ENCODE measurements around the gene GNAT3. TPM values are rescaled to one million over a fixed set of nuclear protein-coding genes. Genes with fewer than 3 reads are reported as not detected.

GNAT3 gene
- total and polyA plus RNA-seq, 4 donors: 1.3 TPM; not detected in 3

- DNase-seq (no peak), ATAC-seq (ENCODE audit: low FRiP score) (no peak)
- Histone ChIP-seq H3K27ac (ENCODE audit: low read depth in 1 of 2, low read length in 2 of 2) (no peak overlapping the region), H3K27me3 (ENCODE audit: control insufficient read depth in 1 of 2, insufficient read depth in 2 of 2, low read length in 1 of 2) (no peaks in the 10 kb centered on the region), H3K36me3 (ENCODE audit: control insufficient read depth in 1 of 2, insufficient read depth in 2 of 2, low read length in 1 of 2) (no peaks in the 10 kb centered on the region), H3K4me3 (ENCODE audit: low read length in 2 of 2) (no peak overlapping the region), H3K4me1 (ENCODE audit: control insufficient read depth in 1 of 2, insufficient read depth in 2 of 2, low read length in 2 of 2) (no peaks in the 10 kb centered on the region), H3K9me3 (ENCODE audit: control insufficient read depth, low read length) (no peaks in the 10 kb centered on the region)
- intact Hi-C loops (cut with DNase I): no loop called here
- 67 to 71% methylated on average over 4 of the region's 4 CpGs for WGBS, 2 donors
These were observed 5.5 kb upstream of the GNAT3 start for GRCh38 chr7:80517282-80517747.

- intact Hi-C loops (cut with DNase I): no loop called here
- no peak overlapping the region for H3K27ac ChIP-seq (ENCODE audit: low read depth in 1 of 2, low read length in 2 of 2)
- ATAC-seq (ENCODE audit: low FRiP score) (no peak), DNase-seq (no peak)
- no peaks in the 10 kb centered on the region for H3K9me3 ChIP-seq (ENCODE audit: control insufficient read depth, low read length)
- H3K4me1 ChIP-seq (ENCODE audit: control insufficient read depth in 1 of 2, insufficient read depth in 2 of 2, low read length in 2 of 2): no peaks in the 10 kb centered on the region
- no peak overlapping the region for H3K4me3 ChIP-seq (ENCODE audit: low read length in 2 of 2)
- H3K36me3 ChIP-seq (ENCODE audit: control insufficient read depth in 1 of 2, insufficient read depth in 2 of 2, low read length in 1 of 2): no peaks in the 10 kb centered on the region
- no peaks in the 10 kb centered on the region for H3K27me3 ChIP-seq (ENCODE audit: control insufficient read depth in 1 of 2, insufficient read depth in 2 of 2, low read length in 1 of 2)
These were observed 3.4 kb upstream of the GNAT3 start for GRCh38 chr7:80515298-80515697.

- Histone ChIP-seq H3K4me3 (ENCODE audit: low read length in 2 of 2) (no peak overlapping the region), H3K27ac (ENCODE audit: low read depth in 1 of 2, low read length in 2 of 2) (no peak overlapping the region), H3K36me3 (ENCODE audit: control insufficient read depth in 1 of 2, insufficient read depth in 2 of 2, low read length in 1 of 2) (no peaks in the 10 kb centered on the region), H3K4me1 (ENCODE audit: control insufficient read depth in 1 of 2, insufficient read depth in 2 of 2, low read length in 2 of 2) (no peaks in the 10 kb centered on the region), H3K9me3 (ENCODE audit: control insufficient read depth, low read length) (no peaks in the 10 kb centered on the region), H3K27me3 (ENCODE audit: control insufficient read depth in 1 of 2, insufficient read depth in 2 of 2, low read length in 1 of 2) (no peaks in the 10 kb centered on the region)
- ATAC-seq (ENCODE audit: low FRiP score) (no peak), DNase-seq (no peak)
- WGBS, 2 donors: 61 to 72% methylated on average over 3 of the region's 3 CpGs
- intact Hi-C loops (cut with DNase I): no loop called here
These were observed 1.8 kb downstream of the GNAT3 start for GRCh38 chr7:80510021-80510420.

GRCh38 chr7:80508440-80508839 lies 3.4 kb downstream of the GNAT3 start:
- DNase-seq (no peak), ATAC-seq (ENCODE audit: low FRiP score) (no peak)
- Histone ChIP-seq H3K27me3 (ENCODE audit: control insufficient read depth in 1 of 2, insufficient read depth in 2 of 2, low read length in 1 of 2) (no peaks in the 10 kb centered on the region), H3K4me1 (ENCODE audit: control insufficient read depth in 1 of 2, insufficient read depth in 2 of 2, low read length in 2 of 2) (no peaks in the 10 kb centered on the region), H3K36me3 (ENCODE audit: control insufficient read depth in 1 of 2, insufficient read depth in 2 of 2, low read length in 1 of 2) (no peaks in the 10 kb centered on the region), H3K27ac (ENCODE audit: low read depth in 1 of 2, low read length in 2 of 2) (no peak overlapping the region), H3K4me3 (ENCODE audit: low read length in 2 of 2) (no peak overlapping the region), H3K9me3 (ENCODE audit: control insufficient read depth, low read length) (no peaks in the 10 kb centered on the region)
- 79 to 80% methylated on average over 6 of the region's 6 CpGs for WGBS, 2 donors
- intact Hi-C loops (cut with DNase I): no loop called here

GRCh38 chr7:80505900-80506500 lies 5.9 kb downstream of the GNAT3 start:
- DNase-seq (no peak), ATAC-seq (ENCODE audit: low FRiP score) (no peak)
- Histone ChIP-seq H3K4me1 (ENCODE audit: control insufficient read depth in 1 of 2, insufficient read depth in 2 of 2, low read length in 2 of 2) (no peaks in the 10 kb centered on the region), H3K27ac (ENCODE audit: low read depth in 1 of 2, low read length in 2 of 2) (no peak overlapping the region), H3K4me3 (ENCODE audit: low read length in 2 of 2) (no peak overlapping the region), H3K9me3 (ENCODE audit: control insufficient read depth, low read length) (no peaks in the 10 kb centered on the region), H3K27me3 (ENCODE audit: control insufficient read depth in 1 of 2, insufficient read depth in 2 of 2, low read length in 1 of 2) (no peaks in the 10 kb centered on the region), H3K36me3 (ENCODE audit: control insufficient read depth in 1 of 2, insufficient read depth in 2 of 2, low read length in 1 of 2) (no peaks in the 10 kb centered on the region)
- WGBS, 2 donors: 73% methylated on average over 7 of the region's 7 CpGs
- intact Hi-C loops (cut with DNase I): no loop called here

- Histone ChIP-seq H3K4me1 (ENCODE audit: control insufficient read depth in 1 of 2, insufficient read depth in 2 of 2, low read length in 2 of 2) (no peaks in the 10 kb centered on the region), H3K4me3 (ENCODE audit: low read length in 2 of 2) (no peak overlapping the region), H3K27ac (ENCODE audit: low read depth in 1 of 2, low read length in 2 of 2) (no peak overlapping the region), H3K27me3 (ENCODE audit: control insufficient read depth in 1 of 2, insufficient read depth in 2 of 2, low read length in 1 of 2) (no peaks in the 10 kb centered on the region), H3K9me3 (ENCODE audit: control insufficient read depth, low read length) (no peaks in the 10 kb centered on the region), H3K36me3 (ENCODE audit: control insufficient read depth in 1 of 2, insufficient read depth in 2 of 2, low read length in 1 of 2) (no peaks in the 10 kb centered on the region)
- 97% methylated on average over 1 of the region's 1 CpG for WGBS, 2 donors
- ATAC-seq (ENCODE audit: low FRiP score) (no peak), DNase-seq (no peak)
- intact Hi-C loops (cut with DNase I): no loop called here
These were observed 11.5 kb downstream of the GNAT3 start for GRCh38 chr7:80500325-80500724.

- DNase-seq (peak in 1 of 2 donors; percentile 50), ATAC-seq (ENCODE audit: low FRiP score) (peak; percentile 66)
- 43 to 49% methylated on average over 1 of the region's 1 CpG for WGBS, 2 donors
These were observed 12.4 kb downstream of the GNAT3 start for GRCh38 chr7:80499350-80499953.

GRCh38 chr7:80498481-80499349 lies 13.1 kb downstream of the GNAT3 start:
- DNase-seq (no peak), ATAC-seq (ENCODE audit: low FRiP score) (no peak)
- Histone ChIP-seq H3K4me3 (ENCODE audit: low read length in 2 of 2) (no peak overlapping the region), H3K9me3 (ENCODE audit: control insufficient read depth, low read length) (no peaks in the 10 kb centered on the region), H3K36me3 (ENCODE audit: control insufficient read depth in 1 of 2, insufficient read depth in 2 of 2, low read length in 1 of 2) (no peaks in the 10 kb centered on the region), H3K27ac (ENCODE audit: low read depth in 1 of 2, low read length in 2 of 2) (no peak overlapping the region), H3K27me3 (ENCODE audit: control insufficient read depth in 1 of 2, insufficient read depth in 2 of 2, low read length in 1 of 2) (no peaks in the 10 kb centered on the region), H3K4me1 (ENCODE audit: control insufficient read depth in 1 of 2, insufficient read depth in 2 of 2, low read length in 2 of 2) (no peaks in the 10 kb centered on the region)
- WGBS, 2 donors: 45 to 51% methylated on average over 4 of the region's 4 CpGs
- intact Hi-C loops (cut with DNase I): no loop called here

More at GRCh38 chr7:80499350-80499953, 12.4 kb downstream of the GNAT3 start:
- Histone ChIP-seq H3K27ac (ENCODE audit: low read depth in 1 of 2, low read length in 2 of 2) (no peak overlapping the region), H3K27me3 (ENCODE audit: control insufficient read depth in 1 of 2, insufficient read depth in 2 of 2, low read length in 1 of 2) (no peaks in the 10 kb centered on the region), H3K36me3 (ENCODE audit: control insufficient read depth in 1 of 2, insufficient read depth in 2 of 2, low read length in 1 of 2) (no peaks in the 10 kb centered on the region), H3K4me1 (ENCODE audit: control insufficient read depth in 1 of 2, insufficient read depth in 2 of 2, low read length in 2 of 2) (no peaks in the 10 kb centered on the region), H3K9me3 (ENCODE audit: control insufficient read depth, low read length) (no peaks in the 10 kb centered on the region), H3K4me3 (ENCODE audit: low read length in 2 of 2) (no peak overlapping the region)
- intact Hi-C loops (cut with DNase I): no loop called here

All from aorta (tissue), 5 donors.